WTC11 (cell line): ENCODE data around the gene ALK.

Source experiments
- CTCF ChIP-seq: fragments of 200-600 bp; IDR thresholded peaks from 2 replicates; pipeline ENCODE4 v1.8.0; 2022; ENCODE audit warnings: antibody characterized with exemption
- FOXP4 ChIP-seq: sonication (generic); formaldehyde crosslinking; IDR thresholded peaks from 2 replicates; pipeline ENCODE4 v1.8.0; 2022; ENCODE audit warnings: mild to moderate bottlenecking, missing genetic modification reagents

DNA sequence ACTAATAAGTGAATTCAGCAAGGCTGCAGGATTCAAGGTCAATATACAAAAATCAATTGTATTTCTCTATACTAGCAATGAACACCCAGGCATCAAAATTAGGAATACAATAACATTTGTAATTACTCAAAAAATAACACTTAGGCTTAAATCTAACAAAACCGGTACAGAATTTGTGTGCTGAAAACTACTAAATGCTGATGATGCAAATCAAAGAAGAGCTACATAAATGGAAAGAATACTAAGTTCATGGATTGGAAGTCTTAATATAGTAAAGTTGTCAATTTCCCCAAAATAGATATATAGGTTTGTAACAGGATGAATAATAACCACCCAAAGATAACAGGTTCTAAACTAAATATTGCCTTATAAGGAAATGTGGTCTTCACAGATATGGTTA lies 286.5 kb downstream of the ALK start:
- no peak for TF ChIP-seq CTCF
- no peak for TF ChIP-seq FOXP4
